Neural crest cell (in vitro differentiated cells): ENCODE measurements around the gene TALDO1. TPM values are rescaled to one million over a fixed set of nuclear protein-coding genes. Genes with fewer than 3 reads are reported as not detected.

Source experiments
- DNase-seq: peaks from one replicate; pipeline ENCODE4 v3.0.0; 2021; ENCODE audit warnings: low read depth, mixed read lengths, low spot score
- H3K27ac Mint-ChIP-seq: one replicate; pipeline ENCODE4 v1.8.0; 2021; ENCODE audit warnings: mild to moderate bottlenecking, mixed read lengths; ENCODE audit not compliant: unreplicated experiment
- H3K27me3 Mint-ChIP-seq: 2 replicates; pipeline ENCODE4 v1.8.0; 2021; ENCODE audit warnings: low read depth, mild to moderate bottlenecking, mixed read lengths
- H3K36me3 Mint-ChIP-seq: 2 replicates; pipeline ENCODE4 v1.8.0; 2021; ENCODE audit warnings: low read depth, mild to moderate bottlenecking, mixed read lengths
- H3K4me1 Mint-ChIP-seq: 2 replicates; pipeline ENCODE4 v1.8.0; 2021; ENCODE audit warnings: mixed read lengths
- H3K4me3 Mint-ChIP-seq: one replicate; pipeline ENCODE4 v1.8.0; 2021; ENCODE audit warnings: mild to moderate bottlenecking, mixed read lengths
- H3K9me3 Mint-ChIP-seq: 2 replicates; pipeline ENCODE4 v1.8.0; 2021; ENCODE audit warnings: mixed read lengths
- CTCF ChIP-seq: fragments of 200-600 bp; sonication (generic); conservative IDR thresholded peaks from 2 replicates; pipeline ENCODE4 v1.5.0; 2021; ENCODE audit warnings: antibody characterized with exemption, mild to moderate bottlenecking
- total RNA-seq: library from RNA; stranded (reverse); gene quantifications from 2 replicates; pipeline ENCODE4 v1.2.1, GENCODE V29; 2021

TALDO1 gene
- total RNA-seq, 1 donor from 2014 or later = 154 TPM

GRCh38 chr11:796565-797295 lies 49.5 kb downstream of the TALDO1 start:
- Mint-ChIP-seq H3K9me3 (no peaks in the 10 kb centered on the region), H3K4me3 (peak overlapping the region; percentile 98), H3K36me3 (no peaks in the 10 kb centered on the region), H3K4me1 (peaks cover 15% of the 10 kb centered on the region), H3K27ac (no peak overlapping the region), H3K27me3 (no peaks in the 10 kb centered on the region)
- TF ChIP-seq CTCF = no peak
- no peak for DNase-seq

GRCh38 chr11:797296-798092 lies 50.2 kb downstream of the TALDO1 start:
- peak; percentile 61 for DNase-seq
- peaks cover 15% of the 10 kb centered on the region for H3K4me1 Mint-ChIP-seq
- no peak for TF ChIP-seq CTCF
- peak overlapping the region; percentile 92 for H3K27ac Mint-ChIP-seq
- H3K4me3 Mint-ChIP-seq = peak overlapping the region; percentile 98
- H3K9me3 Mint-ChIP-seq = no peaks in the 10 kb centered on the region
- no peaks in the 10 kb centered on the region for H3K36me3 Mint-ChIP-seq
- no peaks in the 10 kb centered on the region for H3K27me3 Mint-ChIP-seq

GRCh38 chr11:798093-798713 lies 50.9 kb downstream of the TALDO1 start, which contains the start of gene SLC25A22:
SLC25A22 (minus strand) TSS chr11:798281; CDS start chr11:795006, 3,275 bp downstream.
- no peaks in the 10 kb centered on the region for H3K27me3 Mint-ChIP-seq
- H3K4me3 Mint-ChIP-seq = peak within 1 kb of the TSS; percentile 98
- H3K36me3 Mint-ChIP-seq = no peaks in the 10 kb centered on the region
- no peaks in the 10 kb centered on the region for H3K9me3 Mint-ChIP-seq
- peak; percentile 89 for TF ChIP-seq CTCF
- peak; percentile 89 for DNase-seq
- peaks cover 15% of the 10 kb centered on the region for H3K4me1 Mint-ChIP-seq
- peak within 1 kb of the TSS; percentile 92 for H3K27ac Mint-ChIP-seq

- Mint-ChIP-seq H3K27me3 (no peaks in the 10 kb centered on the region), H3K4me1 (peaks cover 15% of the 10 kb centered on the region), H3K27ac (no peak overlapping the region), H3K4me3 (peak overlapping the region; percentile 41), H3K9me3 (no peaks in the 10 kb centered on the region), H3K36me3 (no peaks in the 10 kb centered on the region)
- TF ChIP-seq CTCF = no peak
- DNase-seq = no peak
Measured at GRCh38 chr11:799641-800316, 52.5 kb downstream of the TALDO1 start.

- H3K27ac Mint-ChIP-seq = no peak overlapping the region
Measured at GRCh38 chr11:800473-800872, 53.2 kb downstream of the TALDO1 start.

More at GRCh38 chr11:800473-800872, 53.2 kb downstream of the TALDO1 start:
- no peak for TF ChIP-seq CTCF
- H3K9me3 Mint-ChIP-seq = no peaks in the 10 kb centered on the region
- peak overlapping the region; percentile 41 for H3K4me3 Mint-ChIP-seq
- H3K27me3 Mint-ChIP-seq = no peaks in the 10 kb centered on the region
- no peaks in the 10 kb centered on the region for H3K36me3 Mint-ChIP-seq
- no peak for DNase-seq
- peaks cover 15% of the 10 kb centered on the region for H3K4me1 Mint-ChIP-seq
